Astrocyte (in vitro differentiated cells and primary cell): ENCODE data around the gene PRKCA. TPM values are rescaled to one million over a fixed set of nuclear protein-coding genes. Genes with fewer than 3 reads are reported as not detected.

ENCODE experiments used
- DNase-seq: peaks from one replicate; pipeline ENCODE4 v3.0.0-alpha.2; 2010; ENCODE audit warnings: low read depth
- FAIRE-seq: peaks from 2 replicates; lab custom pipeline; 2011; peaks lifted over from hg19 to GRCh38; lab: Jason Lieb, UNC
- H2AFZ ChIP-seq: 2 replicates; pipeline ENCODE4 v1.6.0; 2012; ENCODE audit warnings: low read depth, low read length, inconsistent platforms
- H3K27ac ChIP-seq: 2 replicates; pipeline ENCODE4 v1.5.1; 2011; ENCODE audit warnings: low read depth, low read length, inconsistent platforms
- H3K27me3 ChIP-seq: 2 replicates; pipeline ENCODE4 v1.6.0; 2011; ENCODE audit warnings: low read length, inconsistent platforms; ENCODE audit not compliant: insufficient read depth
- H3K36me3 ChIP-seq: 2 replicates; pipeline ENCODE4 v1.5.1; 2011; ENCODE audit warnings: low read length, inconsistent platforms; ENCODE audit not compliant: insufficient read depth
- H3K4me1 ChIP-seq: 2 replicates; pipeline ENCODE4 v1.5.1; 2011; ENCODE audit warnings: low read length, inconsistent platforms; ENCODE audit not compliant: insufficient read depth
- H3K4me2 ChIP-seq: 2 replicates; pipeline ENCODE4 v1.6.0; 2012; ENCODE audit warnings: low read length, inconsistent platforms
- H3K4me3 ChIP-seq: 2 replicates; pipeline ENCODE4 v1.5.1; 2011; ENCODE audit warnings: low read depth, mild to moderate bottlenecking, low read length, inconsistent platforms; ENCODE audit not compliant: insufficient read depth
- H3K79me2 ChIP-seq: 2 replicates; pipeline ENCODE4 v1.6.0; 2012; ENCODE audit warnings: mild to moderate bottlenecking, low read length, inconsistent platforms; ENCODE audit not compliant: insufficient read depth
- H3K9ac ChIP-seq: 2 replicates; pipeline ENCODE4 v1.6.0; 2012; ENCODE audit warnings: mild to moderate bottlenecking, low read length, inconsistent platforms
- H3K9me3 ChIP-seq: 2 replicates; pipeline ENCODE4 v1.5.1; 2012; ENCODE audit warnings: low read depth, mild to moderate bottlenecking, low read length, inconsistent platforms; ENCODE audit not compliant: insufficient read depth
- H4K20me1 ChIP-seq: 2 replicates; pipeline ENCODE4 v1.6.0; 2012; ENCODE audit warnings: low read length, inconsistent platforms; ENCODE audit not compliant: insufficient read depth
- H3K27ac Mint-ChIP-seq: one replicate; pipeline ENCODE4 v1.8.0; 2021; ENCODE audit warnings: mild to moderate bottlenecking, mixed read lengths; ENCODE audit not compliant: unreplicated experiment
- H3K27me3 Mint-ChIP-seq: one replicate; pipeline ENCODE4 v1.8.0; 2021; ENCODE audit warnings: low read depth, mixed read lengths; ENCODE audit not compliant: unreplicated experiment
- H3K36me3 Mint-ChIP-seq: one replicate; pipeline ENCODE4 v1.8.0; 2021; ENCODE audit warnings: low read depth, mixed read lengths; ENCODE audit not compliant: unreplicated experiment
- H3K4me1 Mint-ChIP-seq: one replicate; pipeline ENCODE4 v1.8.0; 2021; ENCODE audit warnings: low read depth, mixed read lengths; ENCODE audit not compliant: unreplicated experiment
- H3K4me3 Mint-ChIP-seq: one replicate; pipeline ENCODE4 v1.8.0; 2021; ENCODE audit warnings: mild to moderate bottlenecking, moderate library complexity, mixed read lengths; ENCODE audit not compliant: unreplicated experiment
- H3K9me3 Mint-ChIP-seq: one replicate; pipeline ENCODE4 v1.8.0; 2021; ENCODE audit warnings: mild to moderate bottlenecking, mixed read lengths; ENCODE audit not compliant: unreplicated experiment
- EZH2 ChIP-seq: IDR thresholded peaks from 2 replicates; pipeline ENCODE4 v1.6.1; 2012; ENCODE audit warnings: mild to moderate bottlenecking, low read length, inconsistent platforms; ENCODE audit not compliant: insufficient read depth
- total RNA-seq: library from RNA; stranded (reverse); gene quantifications from 2 replicates; pipeline ENCODE4 v1.2.1, GENCODE V29; 2021
- TF ChIP-seq, protein P1 (sequence below): IDR thresholded peaks from 2 replicates; pipeline ENCODE4 v1.5.1; 2011; ENCODE audit warnings: low read depth, mild to moderate bottlenecking, inconsistent platforms, low read length, moderate library complexity; ENCODE audit not compliant: insufficient read depth

PRKCA gene
- total RNA-seq, 1 donor from 2014 or later = 49.9 TPM

DNA sequence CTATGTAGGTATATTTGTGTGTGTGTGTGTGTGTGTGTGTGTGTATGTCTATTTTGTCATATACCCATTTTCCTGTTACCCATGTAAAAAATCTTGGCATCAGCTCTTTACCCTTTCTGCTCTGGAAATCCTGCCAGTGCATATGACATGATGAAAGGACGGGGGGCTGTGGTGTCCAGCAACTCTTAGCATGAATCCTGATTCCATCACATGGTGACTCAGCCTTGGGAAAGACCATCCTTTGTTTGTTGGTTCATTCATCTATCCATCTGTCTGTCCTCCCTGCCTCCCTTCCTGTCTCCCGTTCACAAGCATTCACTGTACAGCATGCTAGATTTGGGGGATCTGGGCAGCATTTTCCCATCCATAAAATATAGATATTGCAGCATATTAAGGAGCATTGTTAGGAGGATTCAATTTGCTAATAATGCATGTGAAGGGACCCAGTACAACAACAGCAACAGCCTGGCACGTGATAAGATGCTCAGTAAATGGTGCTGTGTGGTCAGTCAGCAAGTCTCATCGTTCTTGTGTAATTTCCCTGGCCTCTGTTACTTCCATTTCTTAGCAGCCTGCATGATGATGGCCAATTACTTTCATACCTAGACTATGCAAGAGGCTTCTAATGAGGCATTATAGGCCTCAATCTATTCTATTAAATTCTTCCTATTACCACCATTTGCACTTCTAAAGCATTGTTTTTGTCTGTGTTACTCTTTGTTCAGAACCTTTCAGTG, 191.0 kb downstream of the PRKCA start:
- Histone ChIP-seq H4K20me1 (no peaks in the 10 kb centered on the region), H2AFZ (no peak overlapping the region), H3K36me3 (no peaks in the 10 kb centered on the region), H3K4me1 (peaks cover 23% of the 10 kb centered on the region), H3K27me3 (no peaks in the 10 kb centered on the region), H3K27ac (peak overlapping the region; percentile 76), H3K4me3 (no peak overlapping the region), H3K9me3 (no peaks in the 10 kb centered on the region), H3K9ac (peak overlapping the region; percentile 43), H3K4me2 (peak overlapping the region; percentile 71), H3K79me2 (peaks cover under 1% of the 10 kb centered on the region)
- H3K27ac Mint-ChIP-seq = peak overlapping the region; percentile 89
- peaks cover 2% of the 10 kb centered on the region for H3K36me3 Mint-ChIP-seq
- no peaks in the 10 kb centered on the region for H3K9me3 Mint-ChIP-seq
- TF ChIP-seq, protein P1, sequence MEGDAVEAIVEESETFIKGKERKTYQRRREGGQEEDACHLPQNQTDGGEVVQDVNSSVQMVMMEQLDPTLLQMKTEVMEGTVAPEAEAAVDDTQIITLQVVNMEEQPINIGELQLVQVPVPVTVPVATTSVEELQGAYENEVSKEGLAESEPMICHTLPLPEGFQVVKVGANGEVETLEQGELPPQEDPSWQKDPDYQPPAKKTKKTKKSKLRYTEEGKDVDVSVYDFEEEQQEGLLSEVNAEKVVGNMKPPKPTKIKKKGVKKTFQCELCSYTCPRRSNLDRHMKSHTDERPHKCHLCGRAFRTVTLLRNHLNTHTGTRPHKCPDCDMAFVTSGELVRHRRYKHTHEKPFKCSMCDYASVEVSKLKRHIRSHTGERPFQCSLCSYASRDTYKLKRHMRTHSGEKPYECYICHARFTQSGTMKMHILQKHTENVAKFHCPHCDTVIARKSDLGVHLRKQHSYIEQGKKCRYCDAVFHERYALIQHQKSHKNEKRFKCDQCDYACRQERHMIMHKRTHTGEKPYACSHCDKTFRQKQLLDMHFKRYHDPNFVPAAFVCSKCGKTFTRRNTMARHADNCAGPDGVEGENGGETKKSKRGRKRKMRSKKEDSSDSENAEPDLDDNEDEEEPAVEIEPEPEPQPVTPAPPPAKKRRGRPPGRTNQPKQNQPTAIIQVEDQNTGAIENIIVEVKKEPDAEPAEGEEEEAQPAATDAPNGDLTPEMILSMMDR = no peak
- no peak for TF ChIP-seq EZH2
- peaks cover 37% of the 10 kb centered on the region for H3K4me1 Mint-ChIP-seq
- DNase-seq (peak; percentile 66), FAIRE-seq (no peak)
- H3K27me3 Mint-ChIP-seq = no peaks in the 10 kb centered on the region
- peak overlapping the region; percentile 2 for H3K4me3 Mint-ChIP-seq

DNA sequence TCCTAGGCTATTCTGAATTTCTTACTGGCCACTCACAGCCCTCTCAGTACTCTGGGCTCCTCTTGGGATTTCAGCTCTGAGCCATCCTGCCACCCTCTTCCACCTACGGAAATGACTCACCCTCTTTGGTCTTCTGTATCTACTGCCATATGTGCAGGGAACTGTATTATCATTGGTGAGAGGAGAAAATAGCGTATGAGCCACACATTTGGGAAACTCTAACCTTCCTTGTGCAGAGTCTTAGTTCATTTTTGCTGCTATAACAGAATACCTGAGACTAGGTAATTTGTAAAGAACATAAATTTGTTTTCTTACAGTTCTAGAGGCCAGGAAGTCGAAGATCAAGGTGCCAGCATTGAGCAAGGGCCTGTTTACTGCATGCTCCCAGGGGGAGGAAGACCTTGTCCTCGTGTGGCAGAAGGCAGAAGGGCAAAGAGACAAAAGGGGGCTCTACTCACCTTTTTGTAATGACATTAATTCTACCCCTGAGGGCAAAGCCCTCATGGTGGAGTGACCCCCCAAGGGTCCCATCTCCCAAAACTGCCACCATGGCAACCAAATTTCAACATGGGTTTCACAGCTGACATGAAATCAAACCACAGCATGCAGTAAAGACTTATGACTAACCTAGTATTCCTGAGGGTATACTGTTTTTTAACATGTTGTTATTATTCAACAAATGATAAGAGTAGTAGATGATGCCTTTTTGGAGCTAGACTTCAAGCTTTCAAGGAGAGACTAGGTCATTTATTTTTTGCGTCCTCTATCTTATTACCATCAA, 191.8 kb downstream of the PRKCA start:
- H3K4me3 ChIP-seq = no peak overlapping the region
- H3K4me1 ChIP-seq = peaks cover 23% of the 10 kb centered on the region
- Mint-ChIP-seq H3K9me3 (no peaks in the 10 kb centered on the region), H3K27ac (peak overlapping the region; percentile 89), H3K4me1 (peaks cover 37% of the 10 kb centered on the region), H3K27me3 (no peaks in the 10 kb centered on the region), H3K36me3 (peaks cover 2% of the 10 kb centered on the region), H3K4me3 (peak overlapping the region; percentile 2)
- H3K4me2 ChIP-seq = peak overlapping the region; percentile 71
- peak overlapping the region; percentile 43 for H3K9ac ChIP-seq
- H4K20me1 ChIP-seq = no peaks in the 10 kb centered on the region
- no peak overlapping the region for H2AFZ ChIP-seq
- H3K9me3 ChIP-seq = no peaks in the 10 kb centered on the region
- H3K36me3 ChIP-seq = no peaks in the 10 kb centered on the region
- H3K27ac ChIP-seq = peak overlapping the region; percentile 76
- peak; percentile 9 for FAIRE-seq
- H3K27me3 ChIP-seq = no peaks in the 10 kb centered on the region
- peak; percentile 92 for DNase-seq
- peaks cover 5% of the 10 kb centered on the region for H3K79me2 ChIP-seq
- TF ChIP-seq, protein P1 = no peak
- TF ChIP-seq EZH2 = no peak

DNA sequence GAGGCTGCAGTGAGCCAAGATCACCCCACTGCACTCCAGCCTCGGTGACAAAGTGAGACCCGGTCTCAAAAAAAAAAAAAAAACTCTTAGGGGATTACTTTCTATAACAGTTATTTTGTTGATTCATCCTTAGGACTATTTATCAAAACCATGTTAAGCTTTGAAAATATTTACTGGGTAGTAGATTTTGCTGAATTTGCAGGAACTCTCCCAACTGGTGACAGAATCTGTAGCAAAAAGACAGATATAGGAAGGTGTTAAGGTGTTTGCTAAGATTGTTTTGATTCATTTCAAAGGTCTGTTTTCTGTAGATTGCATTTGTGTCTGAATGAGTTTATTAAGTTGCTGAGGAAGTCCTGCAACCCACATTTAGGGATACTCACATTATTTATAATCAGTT, 192.6 kb downstream of the PRKCA start:
- Histone ChIP-seq H3K4me3 (no peak overlapping the region), H3K9me3 (no peaks in the 10 kb centered on the region), H3K4me1 (peaks cover 23% of the 10 kb centered on the region), H3K9ac (no peak overlapping the region), H2AFZ (no peak overlapping the region), H3K27me3 (no peaks in the 10 kb centered on the region), H4K20me1 (no peaks in the 10 kb centered on the region), H3K36me3 (no peaks in the 10 kb centered on the region), H3K27ac (peak overlapping the region; percentile 76), H3K4me2 (no peak overlapping the region), H3K79me2 (peaks cover 5% of the 10 kb centered on the region)
- peaks cover 37% of the 10 kb centered on the region for H3K4me1 Mint-ChIP-seq
- DNase-seq = no peak
- H3K9me3 Mint-ChIP-seq = no peaks in the 10 kb centered on the region
- no peak for FAIRE-seq
- TF ChIP-seq EZH2 = no peak
- TF ChIP-seq, protein P1 = no peak
- H3K27ac Mint-ChIP-seq = no peak overlapping the region
- H3K27me3 Mint-ChIP-seq = no peaks in the 10 kb centered on the region
- H3K4me3 Mint-ChIP-seq = no peak overlapping the region
- H3K36me3 Mint-ChIP-seq = peaks cover 2% of the 10 kb centered on the region
